PC-3 (cell line): Measurements from ENCODE around the gene FGGY. TPM values are rescaled to one million over a fixed set of nuclear protein-coding genes. Genes with fewer than 3 reads are reported as not detected.

Source experiments
- ATAC-seq: fragments of 200-7000 bp; cut with Tn5 transposase; 2 replicates; pipeline ENCODE4 v1.9.1; 2020; ENCODE audit warnings: mild to moderate bottlenecking, moderate library complexity
- BruUV-seq: library from RNA; stranded (reverse); fragments of 400-500 nt; replicated peaks from 2 replicates; lab custom pipeline; 2021; lab: Mats Ljungman, UMichigan
- CTCF ChIA-PET: fragments of 300-600 bp; sonication (Branson Sonifier 250); formaldehyde crosslinking; loops from one replicate; lab custom pipeline; 2022; ENCODE audit warnings: antibody characterized with exemption; lab: Charles Lee
- POLR2A ChIA-PET: fragments of 300-600 bp; sonication (Branson Sonifier 250); formaldehyde crosslinking; loops from one replicate; lab custom pipeline; 2022; ENCODE audit warnings: antibody characterized with exemption; ENCODE audit not compliant: unreplicated experiment; lab: Charles Lee
- DNase-seq: peaks from one replicate; pipeline ENCODE4 v3.0.0-alpha.2; 2015
- H2AFZ ChIP-seq: fragments of 300-600 bp; sonication (generic); 2 replicates; pipeline ENCODE4 v1.6.0; 2016; ENCODE audit warnings: antibody characterized with exemption, low read length
- H3F3A ChIP-seq: fragments of 300-600 bp; sonication (generic); one replicate; pipeline ENCODE4 v1.6.0; 2017; ENCODE audit warnings: antibody characterized with exemption, low read length, control low read depth, mild to moderate bottlenecking; ENCODE audit not compliant: unreplicated experiment
- H3K27ac ChIP-seq: fragments of 300-600 bp; sonication (generic); 2 replicates; pipeline ENCODE4 v1.5.1; 2016; ENCODE audit warnings: mild to moderate bottlenecking, low read length
- H3K27me3 ChIP-seq: fragments of 300-600 bp; sonication (generic); 2 replicates; pipeline ENCODE4 v1.6.1; 2016; ENCODE audit warnings: low read length, mixed read lengths
- H3K36me3 ChIP-seq: fragments of 300-600 bp; sonication (generic); 2 replicates; pipeline ENCODE4 v1.6.1; 2016; ENCODE audit warnings: low read depth, mixed run types, low read length, mixed read lengths
- H3K4me1 ChIP-seq: fragments of 300-600 bp; sonication (generic); 2 replicates; pipeline ENCODE4 v1.5.1; 2016; ENCODE audit warnings: low read length; ENCODE audit not compliant: insufficient read depth
- H3K4me2 ChIP-seq: fragments of 300-600 bp; sonication (generic); 2 replicates; pipeline ENCODE4 v1.6.0; 2016; ENCODE audit warnings: low read length
- H3K4me3 ChIP-seq: fragments of 300-600 bp; sonication (generic); 2 replicates; pipeline ENCODE4 v1.5.1; 2016; ENCODE audit warnings: mild to moderate bottlenecking, low read length, mixed read lengths
- H3K79me2 ChIP-seq: fragments of 300-600 bp; sonication (generic); 2 replicates; pipeline ENCODE4 v1.6.1; 2017; ENCODE audit warnings: low read length, mixed read lengths
- H3K9ac ChIP-seq: fragments of 300-600 bp; sonication (generic); 2 replicates; pipeline ENCODE4 v1.6.0; 2016; ENCODE audit warnings: mild to moderate bottlenecking, low read length
- H3K9me2 ChIP-seq: fragments of 300-600 bp; sonication (generic); replicated peaks from 2 replicates; pipeline ENCODE4 v1.6.1; 2016; ENCODE audit warnings: mixed run types, low read length, mixed read lengths
- H3K9me3 ChIP-seq: fragments of 300-600 bp; sonication (generic); 2 replicates; pipeline ENCODE4 v1.6.1; 2016; ENCODE audit warnings: low read length, mixed read lengths
- H4K20me1 ChIP-seq: fragments of 300-600 bp; sonication (generic); 2 replicates; pipeline ENCODE4 v1.6.1; 2016; ENCODE audit warnings: low read length, mixed read lengths
- EZH2 ChIP-seq: fragments of 300-600 bp; sonication (generic); IDR thresholded peaks from one replicate; pipeline ENCODE4 v1.6.1; 2017; ENCODE audit warnings: antibody characterized with exemption, mild to moderate bottlenecking, low read length; ENCODE audit not compliant: unreplicated experiment
- EZH2phosphoT487 ChIP-seq: fragments of 300-600 bp; sonication (generic); IDR thresholded peaks from 2 replicates; pipeline ENCODE4 v1.6.1; 2018; ENCODE audit warnings: mild to moderate bottlenecking, antibody characterized with exemption, low read length, borderline replicate concordance
- intact Hi-C: fragments of 100-400 bp; cut with micrococcal nuclease; formaldehyde crosslinking; loops from 2 replicates; pipeline ENCODE4 v1.9.0; 2023
- total RNA-seq: library from RNA; depleted of rRNA; stranded (reverse); fragments of >200 nt; gene quantifications from 2 replicates; pipeline ENCODE4 v1.2.3, GENCODE V29; 2014
- TF ChIP-seq, protein P1 (sequence below): fragments of 300-600 bp; sonication (generic); conservative IDR thresholded peaks from 2 replicates; pipeline ENCODE4 v1.5.1; 2017; ENCODE audit warnings: antibody characterized with exemption, low read depth, mild to moderate bottlenecking, low read length

The FGGY gene
- total RNA-seq, 1 experiment from 2014 or later, result 7.4 TPM

DNA sequence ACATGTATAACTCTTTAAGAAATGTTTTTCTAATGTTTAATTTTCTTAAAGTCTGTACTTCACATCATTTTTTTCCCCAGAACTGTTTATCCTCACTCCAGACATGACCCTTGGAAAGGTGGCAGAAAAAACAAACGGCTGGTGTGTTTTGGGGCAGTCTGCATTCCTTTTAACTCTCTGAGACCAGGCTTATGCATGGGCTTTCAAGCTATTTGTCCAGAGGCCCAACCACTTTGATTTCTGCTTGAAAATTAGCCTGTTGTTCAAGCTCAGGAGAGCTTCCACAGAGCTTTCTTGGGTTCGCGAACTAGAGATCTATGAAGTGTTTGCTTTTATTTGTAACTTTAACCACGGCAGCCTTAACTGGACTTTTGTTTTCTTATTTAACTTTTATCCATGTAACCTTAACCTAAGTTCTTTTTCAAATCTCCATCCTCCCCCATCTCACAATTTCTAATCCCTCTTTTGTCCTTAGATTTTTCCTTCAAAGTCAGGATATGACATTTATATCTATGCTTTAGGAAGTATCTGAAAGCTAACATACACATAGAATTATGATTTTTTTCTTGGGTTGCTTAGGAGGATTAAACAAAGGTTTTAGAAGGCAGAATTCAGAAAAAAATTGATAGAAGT lies 111.8 kb downstream of the FGGY start:
- Histone ChIP-seq H3K36me3 (no peaks in the 10 kb centered on the region), H3K4me1 (no peaks in the 10 kb centered on the region), H3K27ac (no peak overlapping the region), H3F3A (no peaks in the 10 kb centered on the region), H3K9ac (no peak overlapping the region), H3K9me2 (0 out of 2 replicates have a peak, but pooled peaks cover 5% of the 10 kb centered on the region), H2AFZ (no peak overlapping the region), H4K20me1 (no peaks in the 10 kb centered on the region), H3K27me3 (no peaks in the 10 kb centered on the region), H3K9me3 (no peaks in the 10 kb centered on the region), H3K4me3 (no peak overlapping the region), H3K4me2 (no peak overlapping the region), H3K79me2 (no peaks in the 10 kb centered on the region)
- no TSS peak for BruUV-seq
- TF ChIP-seq EZH2phosphoT487, result no peak
- ChIA-PET CTCF (no interaction called here), POLR2A (no interaction called here)
- intact Hi-C loops, result no loop called here
- DNase-seq, result no peak
- ATAC-seq, result no peak

DNA sequence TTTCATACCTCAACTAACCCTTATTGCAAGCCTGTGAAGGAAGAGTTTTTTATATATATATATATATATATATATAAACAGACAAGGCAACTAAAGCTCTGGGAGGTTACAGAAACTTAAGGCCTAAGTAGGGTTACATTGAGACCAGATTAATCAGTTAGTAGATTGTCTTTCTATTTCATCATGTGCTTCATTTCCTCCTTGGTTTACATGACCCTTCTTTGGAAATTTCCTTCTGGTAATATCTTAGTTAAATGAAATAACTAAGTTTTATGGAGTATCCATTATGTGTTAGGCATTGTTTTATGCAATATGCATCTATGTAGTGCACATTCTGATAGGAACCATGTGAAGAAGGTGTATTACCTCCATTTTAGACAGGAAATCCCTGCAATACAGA lies 112.7 kb downstream of the FGGY start:
- H3K9ac ChIP-seq, result no peak overlapping the region
- H2AFZ ChIP-seq, result no peak overlapping the region
- intact Hi-C loops, result no loop called here
- no peak overlapping the region for H3K27ac ChIP-seq
- no peak overlapping the region for H3K4me3 ChIP-seq
- CTCF ChIA-PET, result no interaction called here
- 0 out of 2 replicates have a peak, but pooled peaks cover 5% of the 10 kb centered on the region for H3K9me2 ChIP-seq
- no peak overlapping the region for H3K4me2 ChIP-seq
- no peaks in the 10 kb centered on the region for H3K4me1 ChIP-seq
- DNase-seq, result no peak
- no peaks in the 10 kb centered on the region for H3K79me2 ChIP-seq
- H3F3A ChIP-seq, result no peaks in the 10 kb centered on the region
- no TSS peak for BruUV-seq
- no peaks in the 10 kb centered on the region for H3K36me3 ChIP-seq
- no peaks in the 10 kb centered on the region for H4K20me1 ChIP-seq
- no peaks in the 10 kb centered on the region for H3K27me3 ChIP-seq
- TF ChIP-seq EZH2, result no peak
- TF ChIP-seq, protein P1, sequence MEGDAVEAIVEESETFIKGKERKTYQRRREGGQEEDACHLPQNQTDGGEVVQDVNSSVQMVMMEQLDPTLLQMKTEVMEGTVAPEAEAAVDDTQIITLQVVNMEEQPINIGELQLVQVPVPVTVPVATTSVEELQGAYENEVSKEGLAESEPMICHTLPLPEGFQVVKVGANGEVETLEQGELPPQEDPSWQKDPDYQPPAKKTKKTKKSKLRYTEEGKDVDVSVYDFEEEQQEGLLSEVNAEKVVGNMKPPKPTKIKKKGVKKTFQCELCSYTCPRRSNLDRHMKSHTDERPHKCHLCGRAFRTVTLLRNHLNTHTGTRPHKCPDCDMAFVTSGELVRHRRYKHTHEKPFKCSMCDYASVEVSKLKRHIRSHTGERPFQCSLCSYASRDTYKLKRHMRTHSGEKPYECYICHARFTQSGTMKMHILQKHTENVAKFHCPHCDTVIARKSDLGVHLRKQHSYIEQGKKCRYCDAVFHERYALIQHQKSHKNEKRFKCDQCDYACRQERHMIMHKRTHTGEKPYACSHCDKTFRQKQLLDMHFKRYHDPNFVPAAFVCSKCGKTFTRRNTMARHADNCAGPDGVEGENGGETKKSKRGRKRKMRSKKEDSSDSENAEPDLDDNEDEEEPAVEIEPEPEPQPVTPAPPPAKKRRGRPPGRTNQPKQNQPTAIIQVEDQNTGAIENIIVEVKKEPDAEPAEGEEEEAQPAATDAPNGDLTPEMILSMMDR, result no peak
- no peak for TF ChIP-seq EZH2phosphoT487
- ATAC-seq, result no peak
- POLR2A ChIA-PET, result no interaction called here
- H3K9me3 ChIP-seq, result no peaks in the 10 kb centered on the region

DNA sequence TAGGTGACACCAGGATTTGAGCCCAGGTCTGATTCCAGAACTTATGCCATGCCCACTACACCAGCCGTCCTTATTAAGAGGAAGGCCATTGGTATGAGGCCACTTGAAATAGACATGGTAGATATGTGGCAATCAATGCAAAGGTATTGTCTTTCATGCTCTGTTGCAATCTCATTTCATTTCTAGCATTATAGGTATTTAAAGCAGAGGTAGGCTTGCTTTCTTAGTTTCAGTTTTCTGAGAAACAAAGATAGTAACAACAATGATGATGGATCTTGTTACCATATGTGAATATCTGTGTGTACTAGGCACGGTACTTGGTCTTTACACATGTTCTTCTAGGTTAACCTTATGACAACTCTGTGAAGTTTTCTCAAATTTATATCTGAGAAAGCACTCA lies 113.1 kb downstream of the FGGY start:
- intact Hi-C loops, result no loop called here
- TF ChIP-seq EZH2 (no peak), EZH2phosphoT487 (no peak)
- TF ChIP-seq, protein P1, result no peak
- ATAC-seq, result no peak

More for the DNA sequence above, 113.1 kb downstream of the FGGY start:
- H3K27me3 ChIP-seq, result no peaks in the 10 kb centered on the region
- no peaks in the 10 kb centered on the region for H3K9me3 ChIP-seq
- no peak overlapping the region for H3K4me2 ChIP-seq
- no peaks in the 10 kb centered on the region for H3K79me2 ChIP-seq
- no peak overlapping the region for H3K4me3 ChIP-seq
- H3K36me3 ChIP-seq, result no peaks in the 10 kb centered on the region
- H3K9me2 ChIP-seq, result 0 out of 2 replicates have a peak, but pooled peaks cover 5% of the 10 kb centered on the region
- no peaks in the 10 kb centered on the region for H4K20me1 ChIP-seq
- H3K27ac ChIP-seq, result no peak overlapping the region
- H3K9ac ChIP-seq, result no peak overlapping the region
- no TSS peak for BruUV-seq
- CTCF ChIA-PET, result no interaction called here
- H3F3A ChIP-seq, result no peaks in the 10 kb centered on the region
- no peak for DNase-seq
- POLR2A ChIA-PET, result no interaction called here
- no peak overlapping the region for H2AFZ ChIP-seq
- no peaks in the 10 kb centered on the region for H3K4me1 ChIP-seq
